ENCODE data around the gene MIDN. TPM values are rescaled to one million over a fixed set of nuclear protein-coding genes. Genes with fewer than 3 reads are reported as not detected.

Gene MIDN
- total and polyA plus RNA-seq, 2 donors (not counting 1 experiment from before 2014, with no cell fraction given), result 12.0 to 18.8 TPM

- no peak for TF ChIP-seq EZH2 (IDR thresholded peaks at IDR 0.05; ENCODE audit: low read length, missing control alignments)
- TF ChIP-seq CTCF (conservative IDR thresholded peaks at IDR 0.05 in 1 of 2, IDR thresholded peaks at IDR 0.05 in 1 of 2; ENCODE audit: low read depth in 1 of 2, low read length in 2 of 2), result no peak
- H3K27ac ChIP-seq (ENCODE audit: insufficient read depth, low read length), result no peak overlapping the region
- H3K9me3 ChIP-seq (ENCODE audit: control insufficient read depth, insufficient read depth, low read depth, low read length), result no peaks in the 10 kb centered on the region
- no peaks in the 10 kb centered on the region for H4K20me1 ChIP-seq (ENCODE audit: control insufficient read depth, extremely low read depth, insufficient read depth, low read length)
- H2AFZ ChIP-seq (ENCODE audit: low read length), result no peak overlapping the region
- H3K4me1 ChIP-seq (ENCODE audit: control insufficient read depth, extremely low read depth, insufficient read depth, low read length), result no peaks in the 10 kb centered on the region
- no peak for DNase-seq (ENCODE audit: low read depth in 2 of 2)
- H3K4me3 ChIP-seq (replicated peaks in 1 of 4; ENCODE audit: control extremely low read depth in 1 of 4, insufficient read depth in 1 of 4, low read depth in 3 of 4, low read length in 4 of 4), result no peak overlapping the region
- no peak overlapping the region for H3K4me2 ChIP-seq (ENCODE audit: extremely low read depth, insufficient read depth, low read length)
- H3K9ac ChIP-seq (ENCODE audit: insufficient read depth, low read length), result no peak overlapping the region
- no peaks in the 10 kb centered on the region for H3K79me2 ChIP-seq (ENCODE audit: control insufficient read depth, insufficient read depth, low read length)
- H3K27me3 ChIP-seq (ENCODE audit: control insufficient read depth, insufficient read depth, low read length), result peaks cover 31% of the 10 kb centered on the region
- peaks cover 12% of the 10 kb centered on the region for H3K36me3 ChIP-seq (ENCODE audit: control insufficient read depth, insufficient read depth, low read length)
Measured at GRCh38 chr19:1283207-1283916, 35.0 kb downstream of the MIDN start.

- Histone ChIP-seq H3K9ac (ENCODE audit: insufficient read depth, low read length) (no peak overlapping the region), H3K4me2 (ENCODE audit: extremely low read depth, insufficient read depth, low read length) (no peak overlapping the region), H3K4me1 (ENCODE audit: control insufficient read depth, extremely low read depth, insufficient read depth, low read length) (no peaks in the 10 kb centered on the region), H3K4me3 (replicated peaks in 1 of 4; ENCODE audit: control extremely low read depth in 1 of 4, insufficient read depth in 1 of 4, low read depth in 3 of 4, low read length in 4 of 4) (no peak overlapping the region), H3K79me2 (ENCODE audit: control insufficient read depth, insufficient read depth, low read length) (no peaks in the 10 kb centered on the region), H2AFZ (ENCODE audit: low read length) (no peak overlapping the region), H4K20me1 (ENCODE audit: control insufficient read depth, extremely low read depth, insufficient read depth, low read length) (no peaks in the 10 kb centered on the region), H3K9me3 (ENCODE audit: control insufficient read depth, insufficient read depth, low read depth, low read length) (no peaks in the 10 kb centered on the region), H3K36me3 (ENCODE audit: control insufficient read depth, insufficient read depth, low read length) (peaks cover 10% of the 10 kb centered on the region), H3K27ac (ENCODE audit: insufficient read depth, low read length) (no peak overlapping the region), H3K27me3 (ENCODE audit: control insufficient read depth, insufficient read depth, low read length) (peaks cover 31% of the 10 kb centered on the region)
- TF ChIP-seq CTCF (conservative IDR thresholded peaks at IDR 0.05 in 1 of 2, IDR thresholded peaks at IDR 0.05 in 1 of 2; ENCODE audit: low read depth in 1 of 2, low read length in 2 of 2) (no peak), EZH2 (IDR thresholded peaks at IDR 0.05; ENCODE audit: low read length, missing control alignments) (no peak)
- DNase-seq (ENCODE audit: low read depth in 2 of 2), result no peak
Measured at GRCh38 chr19:1283917-1284292, 35.5 kb downstream of the MIDN start.

- Histone ChIP-seq H3K27ac (ENCODE audit: insufficient read depth, low read length) (no peak overlapping the region), H3K4me3 (replicated peaks in 1 of 4; ENCODE audit: control extremely low read depth in 1 of 4, insufficient read depth in 1 of 4, low read depth in 3 of 4, low read length in 4 of 4) (no peak overlapping the region), H3K27me3 (ENCODE audit: control insufficient read depth, insufficient read depth, low read length) (peaks cover 31% of the 10 kb centered on the region), H3K79me2 (ENCODE audit: control insufficient read depth, insufficient read depth, low read length) (no peaks in the 10 kb centered on the region), H3K36me3 (ENCODE audit: control insufficient read depth, insufficient read depth, low read length) (peaks cover 5% of the 10 kb centered on the region), H3K4me2 (ENCODE audit: extremely low read depth, insufficient read depth, low read length) (no peak overlapping the region), H2AFZ (ENCODE audit: low read length) (no peak overlapping the region), H3K4me1 (ENCODE audit: control insufficient read depth, extremely low read depth, insufficient read depth, low read length) (no peaks in the 10 kb centered on the region), H3K9ac (ENCODE audit: insufficient read depth, low read length) (no peak overlapping the region), H3K9me3 (ENCODE audit: control insufficient read depth, insufficient read depth, low read depth, low read length) (no peaks in the 10 kb centered on the region), H4K20me1 (ENCODE audit: control insufficient read depth, extremely low read depth, insufficient read depth, low read length) (no peaks in the 10 kb centered on the region)
- no peak for DNase-seq (ENCODE audit: low read depth in 2 of 2)
- TF ChIP-seq EZH2 (IDR thresholded peaks at IDR 0.05; ENCODE audit: low read length, missing control alignments) (peak; percentile 91), CTCF (conservative IDR thresholded peaks at IDR 0.05 in 1 of 2, IDR thresholded peaks at IDR 0.05 in 1 of 2; ENCODE audit: low read depth in 1 of 2, low read length in 2 of 2) (no peak)
Measured at GRCh38 chr19:1284293-1284978, 36.1 kb downstream of the MIDN start.
